Measurements from ENCODE around the gene CYFIP1.

Gene CYFIP1

DNA sequence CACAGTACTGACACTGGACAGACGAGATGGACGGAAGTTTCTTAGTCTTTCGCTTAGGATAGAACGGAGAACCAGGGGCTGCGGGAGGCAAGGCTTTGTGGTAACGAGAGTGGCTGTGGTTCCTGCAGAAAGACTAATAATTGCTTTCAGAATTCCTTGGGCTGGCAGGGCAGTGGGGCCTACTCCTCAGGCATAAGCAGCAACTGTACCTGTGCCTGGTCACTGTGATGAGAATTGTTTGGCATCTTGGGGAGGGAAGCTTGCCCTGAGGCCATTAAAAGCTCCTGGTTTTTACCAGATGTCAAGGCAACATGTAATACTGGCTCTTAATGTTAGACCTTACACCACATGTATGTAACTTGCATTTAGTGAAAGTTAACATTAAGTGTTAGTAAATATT lies 134.1 kb downstream of the CYFIP1 start:
- H3K4me3 ChIP-seq (ENCODE audit: low read length) = no peak overlapping the region
- TF ChIP-seq ZNF274 (IDR thresholded peaks at IDR 0.05; ENCODE audit: low read depth, low read length) = no peak

DNA sequence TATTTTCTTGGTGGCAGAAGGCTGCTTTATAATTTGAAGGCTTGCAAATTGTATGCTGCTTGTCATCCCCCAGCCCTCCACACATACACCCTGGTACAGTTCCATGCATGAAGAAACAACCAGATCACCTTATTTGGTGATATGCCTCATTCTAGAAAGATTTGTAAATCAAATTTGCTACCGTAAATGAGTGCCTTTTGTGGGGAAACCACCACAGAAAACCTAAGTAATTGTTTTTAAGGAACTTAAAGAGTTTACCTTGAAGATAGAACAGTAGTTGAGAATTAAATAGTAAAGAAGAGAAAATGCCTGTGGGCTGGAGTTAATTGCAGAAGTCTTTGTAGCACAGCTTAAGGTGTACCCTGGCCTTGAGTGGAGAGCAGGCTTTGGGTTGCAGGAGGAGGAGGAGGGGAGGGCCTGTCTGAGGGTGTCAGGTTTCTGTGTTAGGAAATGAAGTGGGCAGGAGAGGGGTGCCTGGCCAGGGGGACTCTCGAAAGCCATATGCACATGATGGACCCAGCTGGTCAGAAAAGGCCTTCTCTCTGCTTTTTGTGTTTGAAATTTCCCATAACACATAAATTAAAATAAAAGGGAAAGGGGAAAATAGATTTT lies 134.8 kb downstream of the CYFIP1 start:
- TF ChIP-seq ZNF274 (IDR thresholded peaks at IDR 0.05; ENCODE audit: low read depth, low read length) = no peak
- no peak overlapping the region for H3K4me3 ChIP-seq (ENCODE audit: low read length)

DNA sequence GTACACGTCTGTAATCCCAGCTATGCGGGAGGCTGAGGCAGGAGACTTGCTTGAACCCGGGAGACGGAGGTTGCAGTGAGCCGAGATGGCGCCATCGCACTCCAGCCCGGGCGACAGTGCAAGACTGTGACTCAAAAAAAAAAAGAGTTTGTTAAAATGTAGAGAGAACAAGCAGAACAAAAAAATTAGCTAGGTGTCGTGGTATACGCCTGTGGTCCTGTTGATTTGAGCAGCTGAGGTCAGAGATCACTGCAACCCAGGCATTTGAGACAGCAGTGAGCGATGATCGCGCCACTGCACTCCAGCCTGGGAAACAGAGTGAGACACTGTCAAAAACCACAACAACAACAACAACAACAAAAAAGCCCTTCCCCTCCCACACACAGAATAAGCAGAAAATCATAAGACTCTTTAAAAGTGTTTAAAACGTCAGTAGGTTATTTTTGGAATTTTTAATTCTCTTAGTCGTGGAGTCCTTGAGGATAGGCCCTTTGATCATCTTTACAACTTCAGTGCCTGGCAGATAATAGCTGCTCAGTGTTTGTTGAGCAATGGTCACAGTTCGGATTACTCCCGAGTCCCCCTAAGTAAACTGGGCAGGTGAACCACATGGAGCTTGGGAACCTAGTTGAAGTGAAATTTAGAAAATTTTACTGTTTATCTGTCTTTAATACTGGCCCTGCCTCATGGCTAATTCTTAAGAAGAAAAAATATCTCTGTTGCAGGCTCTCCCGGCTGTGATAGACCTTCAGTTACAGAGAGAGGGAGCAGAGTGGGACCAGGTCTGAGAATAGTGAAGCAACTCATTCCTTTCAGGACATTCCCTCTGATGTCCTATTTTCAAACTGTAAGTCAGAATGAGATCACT lies 135.5 kb downstream of the CYFIP1 start:
- H3K4me3 ChIP-seq (ENCODE audit: low read length) = no peak overlapping the region

DNA sequence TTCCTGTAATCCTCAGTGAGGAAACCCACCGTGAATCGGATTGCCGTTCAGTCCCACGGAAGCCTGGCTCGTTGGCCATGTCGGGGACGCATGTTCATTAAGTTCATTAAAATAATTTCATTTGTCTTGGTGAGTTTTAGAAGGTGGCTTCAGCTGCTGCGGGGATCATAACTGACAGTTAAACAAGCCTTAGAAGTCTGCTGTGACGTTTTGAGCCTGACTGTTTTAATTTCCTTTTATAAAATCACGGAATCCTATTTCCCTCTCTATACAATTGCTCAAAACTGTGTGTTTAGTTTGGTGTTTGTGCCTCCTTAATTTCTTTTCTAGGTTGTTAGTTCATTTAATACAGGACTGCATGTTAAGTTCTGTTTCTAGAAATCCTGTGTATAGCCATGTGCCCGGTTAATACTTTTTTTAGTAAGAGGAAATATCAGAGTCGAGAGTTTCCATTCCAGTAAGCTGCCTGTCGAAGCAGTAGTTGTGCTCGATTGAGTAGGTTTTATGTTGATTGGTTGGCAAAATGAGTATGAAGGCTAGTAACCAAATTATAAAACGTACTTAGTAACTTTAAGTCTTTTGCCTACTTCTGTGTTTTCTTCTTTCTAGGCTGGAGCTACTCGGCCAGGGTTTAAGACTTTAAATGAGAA lies 141.0 kb downstream of the CYFIP1 start:
- H3K4me3 ChIP-seq (ENCODE audit: low read length) = peak overlapping the region; percentile 98
- no peak for TF ChIP-seq ZNF274 (IDR thresholded peaks at IDR 0.05; ENCODE audit: low read depth, low read length)

More for the DNA sequence above, 135.5 kb downstream of the CYFIP1 start:
- no peak for TF ChIP-seq ZNF274 (IDR thresholded peaks at IDR 0.05; ENCODE audit: low read depth, low read length)

DNA sequence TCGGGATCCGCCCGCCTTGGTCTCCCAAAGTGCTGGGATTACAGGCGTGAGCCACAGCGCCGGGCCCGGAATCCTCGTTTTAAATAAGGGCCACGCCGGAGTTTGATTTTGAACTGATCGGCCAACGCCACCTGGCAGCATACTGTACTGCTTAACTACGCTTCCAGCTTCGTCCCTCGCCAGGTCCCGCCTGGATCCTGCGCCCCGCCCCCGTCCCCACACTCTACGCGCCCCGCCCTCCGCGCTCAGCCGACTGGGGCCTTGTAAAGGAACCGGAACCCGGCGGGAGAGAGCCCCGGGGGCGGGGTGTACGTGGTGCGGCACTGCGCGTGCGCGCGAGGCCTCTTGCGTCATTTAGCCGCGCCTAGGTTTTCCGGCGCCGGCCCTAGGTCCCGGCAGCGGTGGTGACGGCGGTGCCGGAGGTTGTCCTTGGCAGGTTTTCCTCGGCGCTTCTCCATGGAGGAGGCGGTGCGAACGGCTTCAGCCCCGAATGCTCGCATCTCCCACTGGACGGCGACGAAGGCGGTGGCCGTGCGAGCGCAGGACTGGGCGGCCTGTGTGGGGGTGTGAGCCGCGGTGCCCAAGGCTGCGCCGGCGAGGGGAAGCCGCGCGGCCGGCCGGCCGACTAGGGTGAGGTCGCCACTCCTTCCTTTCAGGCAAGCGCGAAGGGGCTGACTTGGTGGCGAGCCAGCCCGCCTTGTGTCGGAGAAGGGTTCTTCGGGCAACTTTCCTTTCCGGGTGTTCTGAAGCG lies 141.7 kb downstream of the CYFIP1 start, which contains the start of gene NIPA2:
TSS of gene NIPA2 (plus strand) at position 375 of the 751 bp plus-strand sequence. CDS start 13,066 bp downstream, outside the sequence.
- TF ChIP-seq ZNF274 (IDR thresholded peaks at IDR 0.05; ENCODE audit: low read depth, low read length) = no peak

DNA sequence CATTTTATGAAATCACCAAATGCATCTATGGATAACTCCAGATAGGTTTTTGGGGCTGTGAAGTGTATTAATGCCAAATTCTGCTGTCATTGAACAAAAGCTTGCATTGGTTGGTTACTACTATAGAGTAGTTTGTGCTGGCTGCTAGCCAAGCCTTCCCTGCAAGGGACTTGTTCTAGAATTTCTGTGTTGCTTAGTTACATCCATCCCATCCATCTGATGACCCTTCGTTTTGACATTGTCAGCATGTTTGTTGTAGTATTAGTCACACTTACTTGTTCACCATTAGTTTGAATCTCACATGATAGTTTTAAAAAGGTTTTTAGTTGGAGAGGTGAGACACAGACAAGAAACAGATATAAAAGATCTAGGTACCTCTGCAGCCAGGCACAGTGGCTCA lies 148.7 kb downstream of the CYFIP1 start:
- no peak overlapping the region for H3K4me3 ChIP-seq (ENCODE audit: low read length)
- no peak for TF ChIP-seq ZNF274 (IDR thresholded peaks at IDR 0.05; ENCODE audit: low read depth, low read length)

More for the DNA sequence above, 141.7 kb downstream of the CYFIP1 start, which contains the start of gene NIPA2:
- peak within 1 kb of the TSS; percentile 98 for H3K4me3 ChIP-seq (ENCODE audit: low read length)

DNA sequence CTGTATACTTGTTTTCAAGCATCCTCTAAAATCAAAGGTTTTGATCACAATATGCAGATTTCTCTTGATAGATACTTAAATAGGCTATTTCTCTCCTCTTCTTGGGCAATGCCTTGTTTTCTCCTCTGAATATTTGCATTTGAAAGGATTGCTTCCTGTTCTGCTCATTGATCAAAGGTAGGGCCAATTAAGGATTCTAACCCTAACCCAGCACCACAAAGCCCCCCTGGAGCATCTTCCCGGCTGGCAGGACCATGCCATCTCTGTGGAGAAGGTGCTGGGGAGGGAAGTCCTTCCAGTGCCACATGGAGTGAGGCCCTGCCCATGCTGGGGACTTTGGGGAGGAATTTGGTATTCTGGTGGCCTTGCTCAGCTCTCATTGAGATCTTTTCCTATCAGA lies 153.0 kb downstream of the CYFIP1 start:
- TF ChIP-seq ZNF274 (IDR thresholded peaks at IDR 0.05; ENCODE audit: low read depth, low read length) = no peak
- no peak overlapping the region for H3K4me3 ChIP-seq (ENCODE audit: low read length)

DNA sequence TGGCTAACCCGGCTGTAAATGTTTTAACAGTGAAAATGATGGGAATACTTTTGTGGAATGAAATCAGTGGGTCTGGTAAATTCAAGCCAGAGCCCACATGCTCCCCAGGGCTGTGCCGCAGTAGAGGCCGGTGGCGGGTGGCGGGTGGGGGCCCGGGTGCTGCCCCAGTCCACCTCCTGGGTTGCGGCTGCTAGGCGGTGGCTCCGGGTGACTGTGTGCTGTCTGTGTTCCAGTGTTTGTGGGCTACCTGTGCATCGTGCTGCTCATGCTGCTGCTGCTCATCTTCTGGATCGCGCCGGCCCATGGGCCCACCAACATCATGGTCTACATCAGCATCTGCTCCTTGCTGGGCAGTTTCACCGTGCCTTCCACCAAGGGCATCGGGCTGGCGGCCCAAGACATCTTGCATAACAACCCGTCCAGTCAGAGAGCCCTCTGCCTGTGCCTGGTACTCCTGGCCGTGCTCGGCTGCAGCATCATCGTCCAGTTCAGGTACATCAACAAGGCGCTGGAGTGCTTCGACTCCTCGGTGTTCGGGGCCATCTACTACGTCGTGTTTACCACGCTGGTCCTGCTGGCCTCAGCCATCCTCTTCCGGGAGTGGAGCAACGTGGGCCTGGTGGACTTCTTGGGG lies 156.6 kb downstream of the CYFIP1 start:
- TF ChIP-seq ZNF274 (IDR thresholded peaks at IDR 0.05; ENCODE audit: low read depth, low read length) = no peak
- H3K4me3 ChIP-seq (ENCODE audit: low read length) = no peak overlapping the region

DNA sequence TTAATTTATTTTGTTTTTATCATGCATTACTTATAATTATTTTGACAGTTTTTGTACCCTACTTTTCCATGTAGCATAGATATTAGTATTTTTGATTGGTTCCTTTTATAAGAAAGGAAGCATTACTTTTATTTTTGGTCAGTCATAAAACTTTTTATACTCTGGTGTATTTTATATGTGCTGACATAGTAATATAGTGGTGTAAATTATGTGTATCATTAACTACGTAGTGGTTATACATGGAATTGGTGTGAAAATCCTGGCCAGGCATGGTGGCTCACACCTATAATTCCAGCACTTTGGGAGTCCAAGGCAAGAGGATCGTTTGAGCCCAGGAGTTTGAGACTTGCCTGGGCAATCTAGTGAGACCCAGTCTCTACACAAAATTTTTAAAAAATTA lies 160.5 kb downstream of the CYFIP1 start:
- no peak for TF ChIP-seq ZNF274 (IDR thresholded peaks at IDR 0.05; ENCODE audit: low read depth, low read length)
- H3K4me3 ChIP-seq (ENCODE audit: low read length) = no peak overlapping the region

All from GM08714 (cell line).